DMS79 (cell line): ENCODE measurements around the gene FXN.
"Not testable (repeated sequence)": the region's sequence is repeated elsewhere in the genome, so short reads cannot be mapped to it uniquely, and the experiment has no call there.

Experiments
- DNase-seq: peaks from one replicate; lab custom pipeline; 2025; lab: John Stamatoyannopoulos, UW

FXN gene

GRCh38 chr9:69027355-69028097 lies 8.0 kb upstream of the FXN start:
- peak; percentile 2 for DNase-seq

GRCh38 chr9:69028754-69029153 lies 6.8 kb upstream of the FXN start:
- no peak for DNase-seq

GRCh38 chr9:69029535-69029934 lies 6.0 kb upstream of the FXN start:
- DNase-seq = no peak

GRCh38 chr9:69030851-69031645 lies 4.5 kb upstream of the FXN start:
- no peak for DNase-seq

- no peak for DNase-seq
These were observed 1.5 kb upstream of the FXN start for GRCh38 chr9:69034071-69034470.

GRCh38 chr9:69036309-69036708 lies 757 bp downstream of the FXN start:
- no peak for DNase-seq

- no peak for DNase-seq
These were observed 1.2 kb downstream of the FXN start for GRCh38 chr9:69036799-69037198.

GRCh38 chr9:69040646-69041045 lies 5.1 kb downstream of the FXN start:
- no peak for DNase-seq

- no peak for DNase-seq
These were observed 9.0 kb downstream of the FXN start for GRCh38 chr9:69044240-69045219.

- no peak for DNase-seq
These were observed 10.3 kb downstream of the FXN start for GRCh38 chr9:69045821-69046220.

GRCh38 chr9:69046723-69047122 lies 11.2 kb downstream of the FXN start:
- DNase-seq = no peak

GRCh38 chr9:69047371-69047770 lies 11.8 kb downstream of the FXN start:
- DNase-seq = no peak

- no peak for DNase-seq
These were observed 13.5 kb downstream of the FXN start for GRCh38 chr9:69049094-69049493.

- DNase-seq = not testable (repeated sequence)
These were observed 15.4 kb downstream of the FXN start for GRCh38 chr9:69050936-69051335.

- peak; percentile 8 for DNase-seq
These were observed 19.4 kb downstream of the FXN start for GRCh38 chr9:69054989-69055388.

- no peak for DNase-seq
These were observed 20.8 kb downstream of the FXN start for GRCh38 chr9:69056191-69056815.

- no peak for DNase-seq
These were observed 22.5 kb downstream of the FXN start for GRCh38 chr9:69058101-69058500.

GRCh38 chr9:69060766-69061165 lies 25.2 kb downstream of the FXN start:
- DNase-seq = no peak

GRCh38 chr9:69062195-69062594 lies 26.6 kb downstream of the FXN start:
- no peak for DNase-seq

GRCh38 chr9:69063839-69064238 lies 28.3 kb downstream of the FXN start:
- DNase-seq = no peak

- no peak for DNase-seq
These were observed 30.1 kb downstream of the FXN start for GRCh38 chr9:69065660-69066059.

GRCh38 chr9:69066955-69067354 lies 31.4 kb downstream of the FXN start:
- DNase-seq = no peak
